WTC11 (cell line): Measurements from ENCODE around the gene P2RX4.

Experiments
- FOXK1 ChIP-seq: sonication (generic); formaldehyde crosslinking; IDR thresholded peaks from 2 replicates; pipeline ENCODE4 v1.8.0; 2022; ENCODE audit warnings: mild to moderate bottlenecking, moderate library complexity, missing genetic modification reagents
- GTF2I ChIP-seq: fragments of 250-450 bp; sonication (Bioruptor Pico); conservative IDR thresholded peaks from 2 replicates; pipeline ENCODE4 v1.4.0; 2021; ENCODE audit warnings: mild to moderate bottlenecking
- JUN ChIP-seq: sonication (generic); formaldehyde crosslinking; IDR thresholded peaks from 2 replicates; pipeline ENCODE4 v1.8.0; 2023; ENCODE audit warnings: mild to moderate bottlenecking, missing genetic modification reagents
- SP1 ChIP-seq: sonication (generic); formaldehyde crosslinking; conservative IDR thresholded peaks from 2 replicates; pipeline ENCODE4 v1.8.1; 2022; ENCODE audit warnings: missing genetic modification reagents
- TF ChIP-seq, protein P1 (sequence below): fragments of 200-600 bp; IDR thresholded peaks from 2 replicates; pipeline ENCODE4 v1.8.0; 2022; ENCODE audit warnings: antibody characterized with exemption
- TF ChIP-seq, protein P2 (sequence below): sonication (generic); formaldehyde crosslinking; IDR thresholded peaks from 2 replicates; pipeline ENCODE4 v1.8.1; 2023; ENCODE audit warnings: mild to moderate bottlenecking, missing genetic modification reagents
- TF ChIP-seq, protein P3 (sequence below): sonication (generic); formaldehyde crosslinking; IDR thresholded peaks from 2 replicates; pipeline ENCODE4 v1.8.1; 2023; ENCODE audit warnings: mild to moderate bottlenecking, missing genetic modification reagents, moderate library complexity
- TF ChIP-seq, protein P4 (sequence below): sonication (generic); formaldehyde crosslinking; IDR thresholded peaks from 2 replicates; pipeline ENCODE4 v1.8.1; 2023; ENCODE audit warnings: mild to moderate bottlenecking, moderate library complexity, missing genetic modification reagents
- TF ChIP-seq, protein P5 (sequence below): sonication (generic); formaldehyde crosslinking; conservative IDR thresholded peaks from 2 replicates; pipeline ENCODE4 v1.8.1; 2023; ENCODE audit warnings: mild to moderate bottlenecking, low read depth, missing genetic modification reagents, moderate library complexity
- TF ChIP-seq, protein P6 (sequence below): sonication (generic); formaldehyde crosslinking; IDR thresholded peaks from 2 replicates; pipeline ENCODE4 v1.8.1; 2023; ENCODE audit warnings: mild to moderate bottlenecking, missing genetic modification reagents, borderline replicate concordance
- TF ChIP-seq, protein P7 (sequence below): sonication (generic); formaldehyde crosslinking; IDR thresholded peaks from 2 replicates; pipeline ENCODE4 v1.8.1; 2022; ENCODE audit warnings: mild to moderate bottlenecking, moderate library complexity, missing genetic modification reagents

DNA sequence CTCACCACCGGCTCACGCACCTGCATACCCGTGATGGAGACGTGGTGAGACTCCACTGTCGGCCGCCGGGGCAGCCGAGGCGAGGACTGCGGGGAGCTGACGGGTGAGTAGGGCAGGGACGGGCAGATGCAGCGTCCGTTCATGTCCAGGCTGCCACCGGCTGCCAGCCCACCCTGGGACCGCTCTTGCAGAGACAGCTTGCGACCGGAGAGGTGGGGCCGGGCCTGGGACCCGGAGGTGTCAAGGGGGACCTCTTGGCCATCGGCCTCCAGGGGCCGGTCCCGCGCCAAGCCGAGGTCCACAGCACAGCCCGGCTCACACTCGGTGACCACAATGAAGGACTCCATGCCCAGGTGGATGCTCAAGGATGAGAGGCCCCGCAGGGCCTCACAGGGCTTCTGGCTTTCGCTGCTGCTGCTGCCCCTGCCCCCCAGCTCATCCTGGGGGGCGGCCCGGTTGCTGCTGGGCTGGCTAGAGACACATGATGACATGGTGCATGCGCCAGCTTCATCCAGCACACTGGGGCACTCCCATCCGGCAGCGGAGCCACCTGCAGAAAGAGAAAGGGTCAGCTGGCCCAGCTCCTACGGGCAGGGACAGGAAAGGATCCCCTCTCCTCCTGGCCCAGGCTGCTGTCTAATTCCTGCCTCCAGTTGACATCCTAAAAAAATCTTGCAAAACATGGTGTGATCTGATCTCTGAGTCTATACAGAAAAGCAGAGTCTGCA is 64.3 kb downstream of the P2RX4 start:
- TF ChIP-seq, protein P1, sequence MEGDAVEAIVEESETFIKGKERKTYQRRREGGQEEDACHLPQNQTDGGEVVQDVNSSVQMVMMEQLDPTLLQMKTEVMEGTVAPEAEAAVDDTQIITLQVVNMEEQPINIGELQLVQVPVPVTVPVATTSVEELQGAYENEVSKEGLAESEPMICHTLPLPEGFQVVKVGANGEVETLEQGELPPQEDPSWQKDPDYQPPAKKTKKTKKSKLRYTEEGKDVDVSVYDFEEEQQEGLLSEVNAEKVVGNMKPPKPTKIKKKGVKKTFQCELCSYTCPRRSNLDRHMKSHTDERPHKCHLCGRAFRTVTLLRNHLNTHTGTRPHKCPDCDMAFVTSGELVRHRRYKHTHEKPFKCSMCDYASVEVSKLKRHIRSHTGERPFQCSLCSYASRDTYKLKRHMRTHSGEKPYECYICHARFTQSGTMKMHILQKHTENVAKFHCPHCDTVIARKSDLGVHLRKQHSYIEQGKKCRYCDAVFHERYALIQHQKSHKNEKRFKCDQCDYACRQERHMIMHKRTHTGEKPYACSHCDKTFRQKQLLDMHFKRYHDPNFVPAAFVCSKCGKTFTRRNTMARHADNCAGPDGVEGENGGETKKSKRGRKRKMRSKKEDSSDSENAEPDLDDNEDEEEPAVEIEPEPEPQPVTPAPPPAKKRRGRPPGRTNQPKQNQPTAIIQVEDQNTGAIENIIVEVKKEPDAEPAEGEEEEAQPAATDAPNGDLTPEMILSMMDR: no peak
- TF ChIP-seq FOXK1 (CRISPR knock-in tag): no peak
- TF ChIP-seq, protein P2, sequence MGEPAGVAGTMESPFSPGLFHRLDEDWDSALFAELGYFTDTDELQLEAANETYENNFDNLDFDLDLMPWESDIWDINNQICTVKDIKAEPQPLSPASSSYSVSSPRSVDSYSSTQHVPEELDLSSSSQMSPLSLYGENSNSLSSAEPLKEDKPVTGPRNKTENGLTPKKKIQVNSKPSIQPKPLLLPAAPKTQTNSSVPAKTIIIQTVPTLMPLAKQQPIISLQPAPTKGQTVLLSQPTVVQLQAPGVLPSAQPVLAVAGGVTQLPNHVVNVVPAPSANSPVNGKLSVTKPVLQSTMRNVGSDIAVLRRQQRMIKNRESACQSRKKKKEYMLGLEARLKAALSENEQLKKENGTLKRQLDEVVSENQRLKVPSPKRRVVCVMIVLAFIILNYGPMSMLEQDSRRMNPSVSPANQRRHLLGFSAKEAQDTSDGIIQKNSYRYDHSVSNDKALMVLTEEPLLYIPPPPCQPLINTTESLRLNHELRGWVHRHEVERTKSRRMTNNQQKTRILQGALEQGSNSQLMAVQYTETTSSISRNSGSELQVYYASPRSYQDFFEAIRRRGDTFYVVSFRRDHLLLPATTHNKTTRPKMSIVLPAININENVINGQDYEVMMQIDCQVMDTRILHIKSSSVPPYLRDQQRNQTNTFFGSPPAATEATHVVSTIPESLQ (CRISPR knock-in tag): no peak
- TF ChIP-seq JUN (CRISPR knock-in tag): no peak
- TF ChIP-seq, protein P3, sequence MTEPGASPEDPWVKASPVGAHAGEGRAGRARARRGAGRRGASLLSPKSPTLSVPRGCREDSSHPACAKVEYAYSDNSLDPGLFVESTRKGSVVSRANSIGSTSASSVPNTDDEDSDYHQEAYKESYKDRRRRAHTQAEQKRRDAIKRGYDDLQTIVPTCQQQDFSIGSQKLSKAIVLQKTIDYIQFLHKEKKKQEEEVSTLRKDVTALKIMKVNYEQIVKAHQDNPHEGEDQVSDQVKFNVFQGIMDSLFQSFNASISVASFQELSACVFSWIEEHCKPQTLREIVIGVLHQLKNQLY (CRISPR knock-in tag): no peak
- TF ChIP-seq, protein P4, sequence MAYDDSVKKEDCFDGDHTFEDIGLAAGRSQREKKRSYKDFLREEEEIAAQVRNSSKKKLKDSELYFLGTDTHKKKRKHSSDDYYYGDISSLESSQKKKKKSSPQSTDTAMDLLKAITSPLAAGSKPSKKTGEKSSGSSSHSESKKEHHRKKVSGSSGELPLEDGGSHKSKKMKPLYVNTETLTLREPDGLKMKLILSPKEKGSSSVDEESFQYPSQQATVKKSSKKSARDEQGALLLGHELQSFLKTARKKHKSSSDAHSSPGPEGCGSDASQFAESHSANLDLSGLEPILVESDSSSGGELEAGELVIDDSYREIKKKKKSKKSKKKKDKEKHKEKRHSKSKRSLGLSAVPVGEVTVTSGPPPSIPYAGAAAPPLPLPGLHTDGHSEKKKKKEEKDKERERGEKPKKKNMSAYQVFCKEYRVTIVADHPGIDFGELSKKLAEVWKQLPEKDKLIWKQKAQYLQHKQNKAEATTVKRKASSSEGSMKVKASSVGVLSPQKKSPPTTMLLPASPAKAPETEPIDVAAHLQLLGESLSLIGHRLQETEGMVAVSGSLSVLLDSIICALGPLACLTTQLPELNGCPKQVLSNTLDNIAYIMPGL (CRISPR knock-in tag): no peak
- TF ChIP-seq SP1: no peak
- TF ChIP-seq GTF2I (CRISPR knock-in tag): no peak
- TF ChIP-seq, protein P5, sequence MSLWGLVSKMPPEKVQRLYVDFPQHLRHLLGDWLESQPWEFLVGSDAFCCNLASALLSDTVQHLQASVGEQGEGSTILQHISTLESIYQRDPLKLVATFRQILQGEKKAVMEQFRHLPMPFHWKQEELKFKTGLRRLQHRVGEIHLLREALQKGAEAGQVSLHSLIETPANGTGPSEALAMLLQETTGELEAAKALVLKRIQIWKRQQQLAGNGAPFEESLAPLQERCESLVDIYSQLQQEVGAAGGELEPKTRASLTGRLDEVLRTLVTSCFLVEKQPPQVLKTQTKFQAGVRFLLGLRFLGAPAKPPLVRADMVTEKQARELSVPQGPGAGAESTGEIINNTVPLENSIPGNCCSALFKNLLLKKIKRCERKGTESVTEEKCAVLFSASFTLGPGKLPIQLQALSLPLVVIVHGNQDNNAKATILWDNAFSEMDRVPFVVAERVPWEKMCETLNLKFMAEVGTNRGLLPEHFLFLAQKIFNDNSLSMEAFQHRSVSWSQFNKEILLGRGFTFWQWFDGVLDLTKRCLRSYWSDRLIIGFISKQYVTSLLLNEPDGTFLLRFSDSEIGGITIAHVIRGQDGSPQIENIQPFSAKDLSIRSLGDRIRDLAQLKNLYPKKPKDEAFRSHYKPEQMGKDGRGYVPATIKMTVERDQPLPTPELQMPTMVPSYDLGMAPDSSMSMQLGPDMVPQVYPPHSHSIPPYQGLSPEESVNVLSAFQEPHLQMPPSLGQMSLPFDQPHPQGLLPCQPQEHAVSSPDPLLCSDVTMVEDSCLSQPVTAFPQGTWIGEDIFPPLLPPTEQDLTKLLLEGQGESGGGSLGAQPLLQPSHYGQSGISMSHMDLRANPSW (CRISPR knock-in tag): no peak
- TF ChIP-seq, protein P6, sequence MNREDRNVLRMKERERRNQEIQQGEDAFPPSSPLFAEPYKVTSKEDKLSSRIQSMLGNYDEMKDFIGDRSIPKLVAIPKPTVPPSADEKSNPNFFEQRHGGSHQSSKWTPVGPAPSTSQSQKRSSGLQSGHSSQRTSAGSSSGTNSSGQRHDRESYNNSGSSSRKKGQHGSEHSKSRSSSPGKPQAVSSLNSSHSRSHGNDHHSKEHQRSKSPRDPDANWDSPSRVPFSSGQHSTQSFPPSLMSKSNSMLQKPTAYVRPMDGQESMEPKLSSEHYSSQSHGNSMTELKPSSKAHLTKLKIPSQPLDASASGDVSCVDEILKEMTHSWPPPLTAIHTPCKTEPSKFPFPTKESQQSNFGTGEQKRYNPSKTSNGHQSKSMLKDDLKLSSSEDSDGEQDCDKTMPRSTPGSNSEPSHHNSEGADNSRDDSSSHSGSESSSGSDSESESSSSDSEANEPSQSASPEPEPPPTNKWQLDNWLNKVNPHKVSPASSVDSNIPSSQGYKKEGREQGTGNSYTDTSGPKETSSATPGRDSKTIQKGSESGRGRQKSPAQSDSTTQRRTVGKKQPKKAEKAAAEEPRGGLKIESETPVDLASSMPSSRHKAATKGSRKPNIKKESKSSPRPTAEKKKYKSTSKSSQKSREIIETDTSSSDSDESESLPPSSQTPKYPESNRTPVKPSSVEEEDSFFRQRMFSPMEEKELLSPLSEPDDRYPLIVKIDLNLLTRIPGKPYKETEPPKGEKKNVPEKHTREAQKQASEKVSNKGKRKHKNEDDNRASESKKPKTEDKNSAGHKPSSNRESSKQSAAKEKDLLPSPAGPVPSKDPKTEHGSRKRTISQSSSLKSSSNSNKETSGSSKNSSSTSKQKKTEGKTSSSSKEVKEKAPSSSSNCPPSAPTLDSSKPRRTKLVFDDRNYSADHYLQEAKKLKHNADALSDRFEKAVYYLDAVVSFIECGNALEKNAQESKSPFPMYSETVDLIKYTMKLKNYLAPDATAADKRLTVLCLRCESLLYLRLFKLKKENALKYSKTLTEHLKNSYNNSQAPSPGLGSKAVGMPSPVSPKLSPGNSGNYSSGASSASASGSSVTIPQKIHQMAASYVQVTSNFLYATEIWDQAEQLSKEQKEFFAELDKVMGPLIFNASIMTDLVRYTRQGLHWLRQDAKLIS (CRISPR knock-in tag): no peak
- TF ChIP-seq, protein P7, sequence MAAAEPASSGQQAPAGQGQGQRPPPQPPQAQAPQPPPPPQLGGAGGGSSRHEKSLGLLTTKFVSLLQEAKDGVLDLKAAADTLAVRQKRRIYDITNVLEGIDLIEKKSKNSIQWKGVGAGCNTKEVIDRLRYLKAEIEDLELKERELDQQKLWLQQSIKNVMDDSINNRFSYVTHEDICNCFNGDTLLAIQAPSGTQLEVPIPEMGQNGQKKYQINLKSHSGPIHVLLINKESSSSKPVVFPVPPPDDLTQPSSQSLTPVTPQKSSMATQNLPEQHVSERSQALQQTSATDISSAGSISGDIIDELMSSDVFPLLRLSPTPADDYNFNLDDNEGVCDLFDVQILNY (CRISPR knock-in tag): no peak
